Peyer's patch (tissue), 4 donors: ENCODE measurements around the gene FARP1.

Source experiments
- CTCF ChIP-seq, 6 experiments: fragments of 450-650 bp in 4 of 6; fragments of 200-600 bp in 2 of 6; sonication (generic) in 1 of 6; IDR thresholded peaks; one replicate each; pipeline ENCODE4 v1.5.1; 2017 to 2019; ENCODE audit warnings: antibody characterized with exemption in 6 of 6, mild to moderate bottlenecking in 3 of 6, moderate library complexity in 1 of 6
- POLR2A ChIP-seq, 2 donors: fragments of 450-650 bp; IDR thresholded peaks; one replicate each; pipeline ENCODE4 v1.5.1; 2017; ENCODE audit warnings: antibody characterized with exemption in 2 of 2, mild to moderate bottlenecking in 2 of 2, moderate library complexity in 2 of 2

- TF ChIP-seq CTCF (IDR thresholded peaks at IDR 0.05) (no peak), POLR2A (IDR thresholded peaks at IDR 0.05) (no peak)
Observed at GRCh38 chr13:98288211-98288610, 145.3 kb downstream of the FARP1 start.
